ENCODE data around the gene ENDOV. TPM values are rescaled to one million over a fixed set of nuclear protein-coding genes. Genes with fewer than 3 reads are reported as not detected.

Gene ENDOV
- total RNA-seq, 1 donor, result 13.4 TPM

DNA sequence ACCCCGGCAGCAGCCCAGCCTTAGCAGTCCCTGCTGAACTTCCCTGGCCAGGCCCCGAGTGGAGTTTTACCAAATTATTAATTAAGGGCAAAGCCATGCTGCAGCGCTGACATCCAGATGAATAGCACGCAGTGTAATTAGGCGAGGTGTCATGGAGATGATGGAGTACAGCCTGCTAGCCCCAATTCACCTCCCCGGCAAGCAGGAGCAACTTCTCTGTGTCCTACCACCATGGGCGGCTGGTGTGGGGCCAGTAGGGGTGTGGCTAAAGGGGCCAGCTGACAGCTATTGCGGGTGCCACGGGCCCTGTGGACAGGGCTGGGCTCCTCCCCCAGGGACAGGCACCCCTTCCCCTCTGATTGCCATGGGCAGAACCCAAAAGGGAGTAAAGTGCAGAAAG is 24.5 kb downstream of the ENDOV start:
- DNase-seq (ENCODE audit: low read depth), result no peak
- no peak for TF ChIP-seq CTCF (IDR thresholded peaks at IDR 0.05; ENCODE audit: insufficient read depth, low read depth, low read length)
- H3K4me3 ChIP-seq (ENCODE audit: low read depth, low read length), result no peak overlapping the region

DNA sequence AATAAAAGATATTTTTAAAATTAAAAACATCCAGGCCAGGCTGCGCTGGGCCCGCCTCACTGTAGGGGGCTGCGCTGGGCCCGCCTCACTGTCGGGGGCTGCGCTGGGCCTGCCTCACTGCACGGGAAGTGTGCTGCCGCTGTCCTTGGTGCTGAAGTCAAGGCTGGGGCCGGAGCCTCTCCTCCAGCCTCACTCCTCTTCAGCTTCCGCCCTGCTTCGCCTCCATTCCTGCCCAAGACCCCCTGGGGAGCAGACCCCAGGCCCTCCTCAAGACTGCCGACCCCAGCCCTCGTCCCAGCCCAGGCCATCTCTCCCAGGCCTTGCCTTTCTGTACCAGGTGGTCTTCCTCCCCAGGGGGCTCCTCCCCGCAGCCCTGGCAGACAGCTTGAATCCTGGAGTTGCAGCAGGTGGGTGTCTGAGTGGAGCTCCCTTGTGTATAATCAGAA is 26.2 kb downstream of the ENDOV start:
- peak; percentile 48 for DNase-seq (ENCODE audit: low read depth)
- H3K4me3 ChIP-seq (ENCODE audit: low read depth, low read length), result no peak overlapping the region
- TF ChIP-seq CTCF (IDR thresholded peaks at IDR 0.05; ENCODE audit: insufficient read depth, low read depth, low read length), result no peak

- DNase-seq (ENCODE audit: low read depth), result no peak
- no peak overlapping the region for H3K4me3 ChIP-seq (ENCODE audit: low read depth, low read length)
- no peak for TF ChIP-seq CTCF (IDR thresholded peaks at IDR 0.05; ENCODE audit: insufficient read depth, low read depth, low read length)
Measured at GRCh38 chr17:80441598-80442322, 26.8 kb downstream of the ENDOV start.

DNA sequence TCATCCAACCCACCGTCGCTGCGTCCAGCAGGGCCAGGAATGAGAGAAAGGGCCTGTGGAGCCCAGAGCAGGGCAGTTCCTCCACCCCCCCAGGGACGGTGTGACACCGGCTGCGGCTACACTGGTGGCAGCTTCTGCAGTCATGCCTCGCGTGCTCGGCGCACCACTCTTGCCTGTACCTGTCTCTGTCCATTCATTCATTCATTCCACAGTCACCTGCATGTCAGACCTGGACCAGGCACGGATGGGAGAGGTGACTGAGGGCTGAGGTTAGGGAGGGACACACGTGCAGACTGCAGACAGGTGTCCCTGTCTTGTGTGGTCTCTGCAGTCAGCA is 27.3 kb downstream of the ENDOV start:
- no peak overlapping the region for H3K4me3 ChIP-seq (ENCODE audit: low read depth, low read length)
- DNase-seq (ENCODE audit: low read depth), result no peak
- TF ChIP-seq CTCF (IDR thresholded peaks at IDR 0.05; ENCODE audit: insufficient read depth, low read depth, low read length), result no peak

DNA sequence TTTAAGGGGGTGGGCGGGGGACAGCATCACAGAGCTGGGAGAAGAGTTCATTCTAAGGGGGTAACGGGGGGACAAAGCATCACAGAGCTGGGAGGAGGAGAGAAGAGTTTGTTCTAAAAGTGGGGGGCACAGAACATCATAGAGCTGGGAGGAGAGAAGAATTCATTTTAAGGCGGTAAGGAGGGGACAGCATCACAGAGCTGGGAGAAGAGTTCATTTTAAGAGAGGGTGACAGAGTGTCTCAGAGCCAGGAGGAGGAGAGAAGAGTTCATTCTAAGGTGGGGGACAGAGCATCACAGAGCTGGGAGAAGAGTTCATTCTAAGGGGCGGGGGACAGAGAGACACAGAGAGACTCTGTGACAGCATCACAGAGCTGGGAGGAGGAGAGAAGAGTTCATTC is 27.8 kb downstream of the ENDOV start:
- TF ChIP-seq CTCF (IDR thresholded peaks at IDR 0.05; ENCODE audit: insufficient read depth, low read depth, low read length), result no peak
- DNase-seq (ENCODE audit: low read depth), result no peak
- no peak overlapping the region for H3K4me3 ChIP-seq (ENCODE audit: low read depth, low read length)

GRCh38 chr17:80443498-80443897 is 28.5 kb downstream of the ENDOV start:
- DNase-seq (ENCODE audit: low read depth), result no peak
- H3K4me3 ChIP-seq (ENCODE audit: low read depth, low read length), result no peak overlapping the region
- TF ChIP-seq CTCF (IDR thresholded peaks at IDR 0.05; ENCODE audit: insufficient read depth, low read depth, low read length), result no peak
